Prostate gland (tissue), 2 donors: ENCODE results near the gene ISCU. TPM values are rescaled to one million over a fixed set of nuclear protein-coding genes. Genes with fewer than 3 reads are reported as not detected.

ENCODE experiments used
- DNase-seq: peaks from one replicate; pipeline ENCODE4 v3.0.0-alpha.2; 2019; ENCODE audit warnings: low spot score
- H3K27ac ChIP-seq, 2 donors: fragments of 200-600 bp; sonication (generic); 2 replicates each; pipeline ENCODE4 v1.5.1; 2017 to 2019
- H3K27me3 ChIP-seq: fragments of 200-600 bp; sonication (generic); replicated peaks from 2 replicates; pipeline ENCODE4 v1.5.1; 2019; ENCODE audit not compliant: insufficient read depth
- H3K36me3 ChIP-seq, 2 donors: fragments of 200-600 bp; sonication (generic); 1 replicate in 1 of 2; 2 replicates in 1 of 2; pipeline versions ENCODE4 v1.5.1 to v1.8.1; 2017 to 2019
- H3K4me1 ChIP-seq: fragments of 200-600 bp; sonication (generic); replicated peaks from 2 replicates; pipeline ENCODE4 v1.5.1; 2019
- H3K4me3 ChIP-seq, 2 donors: fragments of 200-600 bp; sonication (generic); 2 replicates each; pipeline ENCODE4 v1.5.1; 2017 to 2019
- H3K9me3 ChIP-seq: fragments of 200-600 bp; sonication (generic); 2 replicates; pipeline ENCODE4 v1.5.1; 2017
- CTCF ChIP-seq, 4 experiments: fragments of 200-600 bp in 2 of 4; fragments of 450-650 bp in 2 of 4; sonication (generic) in 2 of 4; IDR thresholded peaks; 1 replicate in 3 of 4; 2 replicates in 1 of 4; pipeline ENCODE4 v1.5.1; 2016 to 2019; ENCODE audit warnings: antibody characterized with exemption in 4 of 4, mild to moderate bottlenecking in 2 of 4, moderate library complexity in 2 of 4
- POLR2A ChIP-seq: fragments of 450-650 bp; IDR thresholded peaks from one replicate; pipeline ENCODE4 v1.6.1; 2016; ENCODE audit warnings: antibody characterized with exemption, mild to moderate bottlenecking
- POLR2AphosphoS5 ChIP-seq: sonication (generic); formaldehyde crosslinking; IDR thresholded peaks from one replicate; pipeline ENCODE4 v1.6.1; 2017; ENCODE audit warnings: antibody characterized with exemption
- WGBS: methylation state at CpG from one replicate; pipeline ENCODE4 v1.1.5; 2018; 5-methylcytosine and 5-hydroxymethylcytosine counted together
- intact Hi-C: fragments of 100-400 bp; cut with DNase I; formaldehyde crosslinking; loops from one replicate; pipeline ENCODE4 v1.14.2; 2022
- total RNA-seq, 2 donors: library from RNA; depleted of rRNA; stranded (reverse); fragments of >200 nt; gene quantifications; one replicate each; pipeline ENCODE4 v1.1.0, GENCODE V29; 2016

Gene ISCU
- total RNA-seq, 2 donors from 2014 or later, result 170 to 203 TPM

- Histone ChIP-seq H3K4me1 (no peaks in the 10 kb centered on the region), H3K9me3 (no peaks in the 10 kb centered on the region), H3K36me3 (peaks cover 0 to 6% of the 10 kb centered on the region in 2 donors), H3K27me3 (no peaks in the 10 kb centered on the region), H3K27ac (no peak overlapping the region), H3K4me3 (no peak overlapping the region)
- no peak for DNase-seq
- intact Hi-C loops, result loop anchor here (10.0 kb wide), 3 partner anchors 522 to 832 kb away; partner anchors contain the start of genes PRDM4 and PWP1
- 83% methylated on average over 21 of the region's 23 CpGs for WGBS
- TF ChIP-seq POLR2AphosphoS5, result no peak
- no peak for TF ChIP-seq POLR2A
- TF ChIP-seq CTCF (IDR thresholded peaks at IDR 0.05), result no peak
Measured at GRCh38 chr12:108516511-108517275, 45.7 kb upstream of the ISCU start.

GRCh38 chr12:108517288-108518100, 44.9 kb upstream of the ISCU start:
- TF ChIP-seq CTCF (IDR thresholded peaks at IDR 0.05) (no peak), POLR2A (no peak), POLR2AphosphoS5 (no peak)
- Histone ChIP-seq H3K36me3 (peaks cover 0 to 6% of the 10 kb centered on the region in 2 donors), H3K27me3 (no peaks in the 10 kb centered on the region), H3K27ac (no peak overlapping the region), H3K4me3 (no peak overlapping the region), H3K9me3 (no peaks in the 10 kb centered on the region), H3K4me1 (no peaks in the 10 kb centered on the region)
- no peak for DNase-seq
- 90% methylated on average over 12 of the region's 12 CpGs for WGBS
- intact Hi-C loops, result loop anchor here (10.0 kb wide), 3 partner anchors 523 to 833 kb away; partner anchors contain the start of genes PRDM4 and PWP1

- no peak for DNase-seq
- peaks cover 0 to 6% of the 10 kb centered on the region in 2 donors for H3K36me3 ChIP-seq
- H3K4me1 ChIP-seq, result no peaks in the 10 kb centered on the region
- 95% methylated on average over 23 of the region's 24 CpGs for WGBS
- no peak overlapping the region for H3K27ac ChIP-seq
- no peak overlapping the region for H3K4me3 ChIP-seq
- TF ChIP-seq POLR2AphosphoS5 (no peak), POLR2A (no peak), CTCF (IDR thresholded peaks at IDR 0.05) (no peak)
- intact Hi-C loops, result loop anchor here (10.0 kb wide), 3 partner anchors 523 to 833 kb away; partner anchors contain the start of genes PRDM4 and PWP1
- no peaks in the 10 kb centered on the region for H3K27me3 ChIP-seq
- H3K9me3 ChIP-seq, result no peaks in the 10 kb centered on the region
Measured at GRCh38 chr12:108518101-108518715, 44.2 kb upstream of the ISCU start.

- H3K27me3 ChIP-seq, result no peaks in the 10 kb centered on the region
- intact Hi-C loops, result loop anchor here (10.0 kb wide), 3 partner anchors 524 to 834 kb away; partner anchors contain the start of genes PRDM4 and PWP1
- H3K4me1 ChIP-seq, result no peaks in the 10 kb centered on the region
- H3K9me3 ChIP-seq, result no peaks in the 10 kb centered on the region
- WGBS, result 94% methylated on average over 39 of the region's 39 CpGs
- H3K27ac ChIP-seq, result no peak overlapping the region
- no peak for TF ChIP-seq POLR2A
- TF ChIP-seq POLR2AphosphoS5, result no peak
- no peak for TF ChIP-seq CTCF (IDR thresholded peaks at IDR 0.05)
- peaks cover 0 to 6% of the 10 kb centered on the region in 2 donors for H3K36me3 ChIP-seq
- H3K4me3 ChIP-seq, result no peak overlapping the region
- no peak for DNase-seq
Measured at GRCh38 chr12:108518716-108519496, 43.5 kb upstream of the ISCU start.
